ENCODE data around the gene SEMA3A.

The SEMA3A gene

DNA sequence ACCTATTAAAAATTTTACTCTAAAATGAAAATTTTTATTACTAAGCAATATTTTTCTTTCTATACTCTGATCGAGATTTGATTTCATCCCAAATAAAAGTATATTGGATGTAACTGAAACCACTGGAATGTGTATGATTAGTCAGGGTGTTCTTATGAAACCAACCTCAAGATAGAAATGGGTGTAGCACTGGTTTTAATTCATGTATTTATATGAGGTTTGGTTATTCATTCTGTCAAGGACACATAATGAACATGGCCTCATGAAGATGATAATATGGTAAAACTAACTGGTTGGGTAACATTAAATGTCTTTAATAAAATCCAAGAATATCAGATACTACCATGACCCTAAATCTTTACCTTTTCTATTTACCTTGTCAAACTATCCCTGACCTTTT is 197.7 kb downstream of the SEMA3A start:
- DNase-seq: no peak
- in situ Hi-C loops (cut with HindIII; ENCODE audit: low pct_ligation_motif_present, low pct_unique_long_range_greater_than_20kb, low sequenced_read_pairs): no loop called here

DNA sequence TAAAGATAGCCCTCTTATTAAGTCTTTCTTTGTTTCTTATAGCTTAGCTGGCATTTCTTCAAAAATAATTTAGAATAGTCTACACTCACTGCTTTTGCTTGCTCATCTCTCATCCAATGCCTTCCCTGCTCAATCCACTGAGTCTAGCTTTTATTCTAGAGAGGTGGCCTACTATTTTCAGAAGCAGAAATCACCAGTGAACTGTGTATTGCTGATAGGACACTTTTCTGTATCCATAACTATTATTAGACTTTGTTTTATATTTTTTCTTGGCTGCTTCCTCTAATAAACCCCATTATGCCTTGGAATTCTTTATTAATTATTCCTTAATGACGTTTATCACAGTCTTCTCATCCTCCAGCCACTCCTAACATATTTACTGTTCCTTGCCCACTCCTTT is 206.8 kb downstream of the SEMA3A start:
- DNase-seq: no peak
- in situ Hi-C loops (cut with HindIII; ENCODE audit: low pct_ligation_motif_present, low pct_unique_long_range_greater_than_20kb, low sequenced_read_pairs): no loop called here

DNA sequence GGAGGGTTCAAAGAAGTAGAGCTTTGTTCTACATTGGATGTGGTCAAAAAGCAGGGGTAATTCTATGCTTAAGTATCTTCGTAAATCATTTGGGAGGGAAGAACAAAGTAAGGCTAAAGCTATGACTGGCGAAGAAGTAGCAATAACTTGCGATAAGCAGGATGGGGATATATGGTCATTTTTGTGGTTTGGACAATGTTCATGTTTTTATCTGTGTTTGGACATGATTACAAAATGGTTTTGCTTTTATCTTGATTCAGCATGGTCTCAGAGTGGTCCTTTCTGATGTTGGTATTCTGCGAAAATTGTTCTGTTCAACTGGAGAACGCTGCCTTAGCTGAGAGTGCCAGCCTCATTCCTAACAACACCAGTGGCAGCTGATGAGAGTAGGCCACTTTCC is 208.8 kb downstream of the SEMA3A start:
- no peak for DNase-seq
- in situ Hi-C loops (cut with HindIII; ENCODE audit: low pct_ligation_motif_present, low pct_unique_long_range_greater_than_20kb, low sequenced_read_pairs): no loop called here

DNA sequence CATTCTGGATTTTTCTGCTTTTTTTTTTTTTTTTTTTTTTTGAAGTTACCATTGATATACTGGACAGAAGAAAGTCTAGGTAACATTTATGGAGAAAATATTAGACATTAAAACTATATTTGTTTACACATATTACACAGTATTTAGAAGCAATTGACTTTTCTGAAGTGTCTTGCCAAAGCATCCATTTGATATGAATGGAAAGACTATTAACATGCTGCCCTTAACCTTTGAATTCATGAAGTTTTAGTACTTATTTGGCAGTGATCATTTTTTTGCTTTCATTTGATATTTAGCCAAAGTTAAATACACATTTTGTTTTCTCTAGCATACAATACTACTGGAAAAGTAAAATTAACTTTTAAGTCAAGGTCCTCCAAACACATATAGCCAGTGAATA is 210.0 kb downstream of the SEMA3A start:
- DNase-seq: no peak
- in situ Hi-C loops (cut with HindIII; ENCODE audit: low pct_ligation_motif_present, low pct_unique_long_range_greater_than_20kb, low sequenced_read_pairs): no loop called here

DNA sequence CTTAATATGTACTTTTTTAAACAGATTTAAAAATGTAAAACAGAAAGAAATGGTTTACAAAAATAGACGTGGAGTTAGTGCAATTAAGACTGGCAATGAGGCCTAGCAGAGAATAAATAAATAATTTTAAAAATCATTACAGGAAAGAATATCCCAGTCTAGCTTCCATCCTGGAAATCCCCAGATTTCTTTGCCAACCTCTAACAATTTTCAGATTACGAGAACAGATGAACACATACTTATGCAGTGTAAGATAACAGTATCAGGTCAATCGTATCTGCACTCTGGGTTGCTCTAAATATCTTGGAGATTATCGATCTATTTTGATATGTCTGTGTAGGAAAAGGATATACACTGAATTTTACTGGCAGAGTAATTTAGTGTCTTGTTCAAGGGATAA is 210.5 kb downstream of the SEMA3A start:
- in situ Hi-C loops (cut with HindIII; ENCODE audit: low pct_ligation_motif_present, low pct_unique_long_range_greater_than_20kb, low sequenced_read_pairs): no loop called here
- no peak for DNase-seq

DNA sequence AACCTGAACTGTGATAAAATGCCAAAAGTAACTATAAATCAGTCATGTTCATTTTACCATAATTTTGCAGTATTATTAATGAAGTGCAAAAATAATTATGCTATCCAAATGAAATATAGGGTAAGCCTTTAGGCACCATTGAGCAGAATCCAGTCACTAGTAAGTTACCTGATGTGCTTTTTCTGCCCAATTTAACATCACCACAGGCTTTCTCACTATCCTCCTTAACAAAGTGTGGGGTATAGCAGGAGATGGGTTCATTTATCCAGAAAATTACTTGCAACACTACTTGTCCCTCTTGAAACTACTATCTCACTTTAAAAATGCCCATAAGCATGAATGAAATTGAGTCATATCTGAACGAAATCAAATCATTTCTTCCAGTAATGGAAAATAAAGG is 211.0 kb downstream of the SEMA3A start:
- no peak for DNase-seq
- in situ Hi-C loops (cut with HindIII; ENCODE audit: low pct_ligation_motif_present, low pct_unique_long_range_greater_than_20kb, low sequenced_read_pairs): no loop called here

DNA sequence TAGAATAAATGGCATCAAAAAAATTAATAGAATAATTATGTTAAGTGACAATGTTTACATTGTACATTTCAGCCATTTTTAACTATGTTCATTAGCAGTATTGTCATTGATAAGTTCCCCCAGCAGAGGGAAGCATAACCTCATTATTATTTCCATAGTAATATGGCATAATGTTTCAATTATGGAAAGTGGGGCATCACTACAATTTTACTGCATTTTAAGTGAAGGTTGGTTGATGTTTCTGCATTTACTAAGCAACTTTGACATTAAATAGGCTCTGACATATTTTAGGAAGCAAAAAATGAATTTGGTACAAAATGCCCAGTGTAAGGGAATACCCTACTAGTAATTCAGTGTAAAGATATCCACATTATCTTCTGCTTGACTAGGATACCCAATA is 218.3 kb downstream of the SEMA3A start:
- in situ Hi-C loops (cut with HindIII; ENCODE audit: low pct_ligation_motif_present, low pct_unique_long_range_greater_than_20kb, low sequenced_read_pairs): no loop called here
- DNase-seq: peak; percentile 64

DNA sequence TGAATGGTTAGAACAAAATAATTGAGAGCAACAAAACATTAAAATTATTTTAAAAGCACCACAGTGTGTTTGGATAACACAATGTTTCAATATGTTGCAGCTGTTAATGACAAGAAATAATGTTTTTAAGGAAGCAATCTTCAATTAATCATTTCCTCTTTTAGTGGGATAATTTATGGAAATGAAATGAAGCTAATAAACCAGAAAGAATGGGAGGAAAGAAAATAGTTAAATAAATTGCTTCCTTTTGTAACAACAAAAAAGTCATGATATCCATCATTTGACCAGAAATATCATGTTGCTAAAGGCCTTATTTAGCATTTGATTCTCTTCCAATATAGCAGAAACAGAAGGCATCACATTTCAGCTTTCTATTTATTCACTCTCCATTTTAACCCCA is 224.5 kb downstream of the SEMA3A start:
- in situ Hi-C loops (cut with HindIII; ENCODE audit: low pct_ligation_motif_present, low pct_unique_long_range_greater_than_20kb, low sequenced_read_pairs): no loop called here
- DNase-seq: no peak

DNA sequence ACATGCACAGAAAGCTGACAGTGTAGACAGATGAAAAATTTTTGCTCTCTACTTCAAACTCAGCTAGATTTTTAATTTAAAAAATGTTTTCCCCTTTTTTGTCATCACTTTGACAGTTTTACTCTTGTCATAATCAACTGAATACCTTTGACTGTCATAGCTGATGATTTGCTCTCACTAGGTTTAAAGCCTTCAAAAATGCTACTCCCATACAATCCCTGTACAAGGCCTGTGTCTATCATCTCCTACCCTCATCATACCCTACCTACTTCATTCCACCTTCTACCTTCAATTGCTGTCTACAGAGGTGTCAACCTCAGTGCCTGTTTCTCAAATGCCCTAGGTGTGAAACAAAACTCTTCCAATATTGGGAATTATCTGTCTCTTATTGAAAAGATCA is 230.3 kb downstream of the SEMA3A start:
- no peak for DNase-seq
- in situ Hi-C loops (cut with HindIII; ENCODE audit: low pct_ligation_motif_present, low pct_unique_long_range_greater_than_20kb, low sequenced_read_pairs): no loop called here

DNA sequence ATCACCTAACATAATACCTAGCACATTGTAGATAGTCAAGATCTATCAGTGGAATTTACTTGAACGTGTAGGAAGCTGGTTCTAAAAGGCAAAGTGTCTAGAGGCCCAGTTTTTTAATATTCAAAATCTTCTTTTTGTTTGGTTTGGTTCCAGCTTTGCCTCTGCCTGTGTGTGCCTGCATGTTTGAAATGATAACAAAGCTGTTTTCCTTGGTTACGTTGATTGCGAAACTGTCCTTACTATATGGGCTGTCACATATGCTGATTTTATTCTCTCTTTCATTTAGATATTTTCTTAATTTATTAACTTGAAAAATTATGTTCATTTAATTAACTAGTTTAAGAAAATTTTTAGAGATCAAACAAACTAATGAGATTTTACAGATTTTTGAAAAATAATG is 237.3 kb downstream of the SEMA3A start:
- no peak for DNase-seq
- in situ Hi-C loops (cut with HindIII; ENCODE audit: low pct_ligation_motif_present, low pct_unique_long_range_greater_than_20kb, low sequenced_read_pairs): no loop called here

DNA sequence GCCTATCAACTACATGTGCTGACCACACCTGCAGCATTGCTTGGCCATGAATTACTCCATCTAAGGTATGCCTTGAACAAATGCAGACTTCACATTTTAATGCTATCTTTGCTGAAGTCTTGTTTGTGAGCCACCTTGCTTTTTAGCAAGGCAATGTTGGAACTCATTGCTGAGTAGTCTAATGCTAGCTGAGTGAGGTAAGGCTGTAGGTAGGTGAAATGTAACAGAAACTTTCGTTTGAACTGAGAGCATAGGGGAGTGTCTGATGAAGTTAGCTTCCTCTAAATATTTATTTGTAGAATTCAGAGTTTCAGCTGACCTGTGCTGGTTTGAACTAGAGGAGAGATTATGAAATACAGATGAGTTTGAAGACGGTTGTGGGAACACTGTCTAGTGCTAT is 238.5 kb downstream of the SEMA3A start:
- in situ Hi-C loops (cut with HindIII; ENCODE audit: low pct_ligation_motif_present, low pct_unique_long_range_greater_than_20kb, low sequenced_read_pairs): no loop called here
- DNase-seq: no peak

DNA sequence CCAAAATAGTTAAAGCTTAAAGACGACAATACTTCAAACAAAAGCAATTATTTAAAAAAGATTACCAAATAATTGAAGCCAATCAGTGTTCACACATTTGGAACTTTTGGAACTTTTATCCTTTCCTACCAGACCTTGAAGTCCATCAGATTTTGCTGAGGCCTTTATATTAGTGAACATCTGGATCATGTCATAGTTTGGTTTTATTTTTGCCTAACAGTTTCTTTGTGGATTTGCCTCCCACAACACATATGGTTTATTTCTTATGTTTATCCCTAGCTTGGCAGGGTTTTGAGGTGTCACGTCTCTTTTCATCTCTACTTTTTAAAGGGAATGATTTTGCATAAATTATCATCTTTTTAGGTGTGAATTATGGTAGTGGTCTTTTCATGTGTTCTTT is 242.4 kb downstream of the SEMA3A start:
- in situ Hi-C loops (cut with HindIII; ENCODE audit: low pct_ligation_motif_present, low pct_unique_long_range_greater_than_20kb, low sequenced_read_pairs): no loop called here
- no peak for DNase-seq

DNA sequence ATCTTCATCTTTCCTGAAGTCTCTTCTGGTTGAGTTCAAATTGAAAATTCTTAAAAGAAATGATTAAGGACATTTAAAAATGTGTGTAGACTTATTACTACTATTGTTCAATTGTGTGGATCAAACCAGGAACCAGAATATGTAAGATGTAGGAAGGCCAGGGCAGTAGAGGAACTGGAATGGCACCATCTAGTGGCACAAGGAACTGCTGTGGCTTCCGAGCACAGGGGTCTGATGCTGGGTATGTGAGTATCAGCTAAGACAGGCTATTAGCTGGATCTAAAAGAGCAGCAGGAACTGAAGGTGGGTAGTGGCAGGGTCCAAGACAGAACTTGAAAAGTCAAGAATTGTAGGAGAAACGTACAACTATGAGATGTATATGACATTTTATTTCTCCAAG is 247.3 kb downstream of the SEMA3A start:
- in situ Hi-C loops (cut with HindIII; ENCODE audit: low pct_ligation_motif_present, low pct_unique_long_range_greater_than_20kb, low sequenced_read_pairs): loop anchor here (25.0 kb wide), 1 partner anchor 1065 kb away; no protein-coding TSS in a partner anchor
- DNase-seq: peak; percentile 38

DNA sequence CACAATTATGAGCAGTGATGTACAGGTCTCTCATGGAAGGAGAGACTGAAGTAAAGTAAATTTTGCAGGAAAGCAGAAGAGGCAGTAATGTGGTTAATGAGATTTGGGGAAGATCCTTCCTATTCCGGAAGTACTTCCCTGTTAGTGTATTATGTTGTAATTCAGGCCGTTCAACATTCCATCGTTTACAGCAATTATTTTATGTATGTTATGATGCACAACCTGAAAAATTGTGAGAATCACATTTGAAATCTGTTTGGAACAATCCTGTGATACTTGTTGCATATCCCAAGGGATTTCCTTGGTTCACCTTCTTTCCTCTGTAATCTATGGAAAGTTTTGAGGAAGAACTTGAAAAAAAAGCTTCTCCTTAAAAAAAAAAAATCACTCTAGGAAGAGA is 247.8 kb downstream of the SEMA3A start:
- no peak for DNase-seq
- in situ Hi-C loops (cut with HindIII; ENCODE audit: low pct_ligation_motif_present, low pct_unique_long_range_greater_than_20kb, low sequenced_read_pairs): loop anchor here (25.0 kb wide), 1 partner anchor 1066 kb away; no protein-coding TSS in a partner anchor

DNA sequence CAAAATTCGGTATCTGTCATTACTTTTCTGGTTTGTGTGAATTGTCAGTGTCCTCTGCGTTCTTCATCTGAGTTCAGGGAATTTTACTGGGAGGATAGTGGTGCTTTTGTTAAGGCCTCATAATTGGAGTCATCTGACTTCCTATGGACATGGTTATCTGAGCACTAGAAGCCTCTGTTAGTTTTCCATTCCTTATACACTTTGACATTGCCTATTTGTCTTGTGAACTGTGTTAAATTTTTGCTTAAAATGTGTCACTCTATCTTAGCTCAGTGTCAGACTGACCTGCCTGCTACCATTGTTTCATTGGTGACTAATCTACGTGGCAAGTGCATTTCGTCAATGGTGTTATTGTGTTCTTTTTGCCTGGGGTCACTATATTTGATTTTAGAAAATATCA is 253.3 kb downstream of the SEMA3A start:
- no peak for DNase-seq
- in situ Hi-C loops (cut with HindIII; ENCODE audit: low pct_ligation_motif_present, low pct_unique_long_range_greater_than_20kb, low sequenced_read_pairs): loop anchor here (25.0 kb wide), 1 partner anchor 1071 kb away; no protein-coding TSS in a partner anchor

DNA sequence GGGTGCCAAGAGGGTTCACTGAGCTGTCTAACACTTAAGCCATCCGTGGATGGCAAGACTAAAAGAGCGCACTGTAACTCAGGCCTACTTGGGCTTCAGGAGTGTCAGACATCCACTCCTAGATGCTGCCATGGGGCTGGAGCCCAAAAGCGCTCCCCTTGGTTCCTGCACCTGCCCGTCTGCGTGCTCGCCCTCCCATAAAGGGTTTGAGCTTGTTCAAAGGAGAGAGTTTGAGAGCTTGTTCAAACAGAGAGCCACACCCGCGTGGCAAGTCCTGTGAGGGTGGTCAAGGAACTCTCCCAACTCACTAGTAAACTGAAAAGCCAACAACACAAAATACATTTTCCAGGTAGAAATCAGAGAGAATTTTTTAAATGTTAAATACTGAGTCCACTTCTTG is 256.7 kb downstream of the SEMA3A start:
- no peak for DNase-seq
- in situ Hi-C loops (cut with HindIII; ENCODE audit: low pct_ligation_motif_present, low pct_unique_long_range_greater_than_20kb, low sequenced_read_pairs): loop anchor here (25.0 kb wide), 1 partner anchor 1074 kb away; no protein-coding TSS in a partner anchor

DNA sequence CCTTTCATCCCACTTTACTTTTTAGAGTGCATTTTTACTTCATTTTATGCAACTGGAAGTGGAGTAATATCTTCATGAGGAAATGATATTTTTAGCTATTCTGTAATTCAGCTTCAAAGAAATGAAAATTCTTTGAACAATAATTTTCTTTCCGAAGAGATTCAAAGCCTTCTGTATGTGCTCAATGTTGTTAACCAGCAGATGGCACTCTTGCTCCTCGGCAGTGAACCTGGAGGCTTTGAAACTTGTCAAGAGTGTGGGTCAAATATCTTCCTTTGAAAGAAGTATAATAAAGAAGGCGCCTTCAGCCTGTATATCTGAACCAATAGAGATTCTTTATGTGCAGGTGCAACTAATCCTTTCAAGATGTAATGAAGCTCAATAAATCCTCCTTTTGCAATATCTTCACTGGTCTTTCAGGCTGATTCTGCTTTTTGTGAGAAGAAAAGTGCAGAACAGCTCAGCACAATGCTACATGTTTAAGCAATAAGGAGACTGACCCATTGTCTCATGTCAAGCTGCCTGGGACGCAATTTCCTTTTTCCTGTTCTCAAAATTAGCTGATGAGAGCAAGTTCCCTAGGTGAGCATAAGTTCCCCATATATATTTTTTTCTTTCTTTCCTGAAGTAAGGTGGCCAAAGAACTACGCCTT is 258.4 kb downstream of the SEMA3A start:
- in situ Hi-C loops (cut with HindIII; ENCODE audit: low pct_ligation_motif_present, low pct_unique_long_range_greater_than_20kb, low sequenced_read_pairs): loop anchor here (25.0 kb wide), 1 partner anchor 1076 kb away; no protein-coding TSS in a partner anchor
- DNase-seq: peak; percentile 83

DNA sequence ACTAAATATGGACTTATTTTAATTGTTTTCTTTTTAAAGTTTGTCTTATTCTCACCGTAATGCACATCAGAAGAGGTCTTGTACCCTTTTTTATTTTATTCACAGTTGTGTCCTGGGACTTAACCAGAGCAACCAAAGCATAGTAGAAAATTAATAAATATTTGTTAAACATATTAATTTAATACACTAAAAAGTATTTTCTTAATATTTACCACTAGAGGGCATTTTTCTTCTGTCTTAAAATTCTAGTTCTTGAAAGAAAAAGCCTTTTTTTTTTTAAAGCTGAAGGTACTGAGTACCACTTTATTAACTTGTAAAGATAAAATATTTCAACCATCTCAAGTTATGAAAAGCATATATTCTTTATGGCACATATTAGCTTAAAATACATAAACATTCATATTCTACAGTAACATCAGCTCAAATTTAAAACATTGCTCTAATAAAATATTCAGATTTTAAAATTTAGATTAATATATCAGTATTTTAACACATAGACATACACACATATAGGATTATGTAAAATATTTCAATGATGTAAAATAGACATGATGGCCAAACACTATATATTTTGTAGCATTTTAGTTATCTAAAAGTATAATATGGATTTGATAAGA is 260.4 kb downstream of the SEMA3A start:
- DNase-seq: peak; percentile 38
- in situ Hi-C loops (cut with HindIII; ENCODE audit: low pct_ligation_motif_present, low pct_unique_long_range_greater_than_20kb, low sequenced_read_pairs): loop anchor here (25.0 kb wide), 1 partner anchor 1078 kb away; no protein-coding TSS in a partner anchor

DNA sequence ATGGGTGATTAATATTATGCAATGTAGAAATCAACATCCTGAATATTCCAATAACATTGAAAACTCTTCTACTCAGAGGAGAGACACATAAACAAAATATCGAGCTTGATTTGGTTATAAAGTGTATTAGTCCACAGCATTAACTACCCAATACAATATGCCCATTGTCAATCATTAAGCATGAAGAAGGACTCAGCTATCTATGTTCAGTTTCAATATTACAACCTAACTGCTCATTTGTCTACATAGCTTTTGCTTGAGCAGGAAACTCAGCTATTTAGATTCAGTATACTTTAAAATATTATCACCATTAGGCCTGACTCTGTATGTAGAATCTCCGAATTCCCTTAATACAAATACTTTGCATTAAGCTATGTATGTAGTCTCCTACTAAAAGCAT is 262.6 kb downstream of the SEMA3A start:
- no peak for DNase-seq
- in situ Hi-C loops (cut with HindIII; ENCODE audit: low pct_ligation_motif_present, low pct_unique_long_range_greater_than_20kb, low sequenced_read_pairs): loop anchor here (25.0 kb wide), 1 partner anchor 1080 kb away; no protein-coding TSS in a partner anchor

DNA sequence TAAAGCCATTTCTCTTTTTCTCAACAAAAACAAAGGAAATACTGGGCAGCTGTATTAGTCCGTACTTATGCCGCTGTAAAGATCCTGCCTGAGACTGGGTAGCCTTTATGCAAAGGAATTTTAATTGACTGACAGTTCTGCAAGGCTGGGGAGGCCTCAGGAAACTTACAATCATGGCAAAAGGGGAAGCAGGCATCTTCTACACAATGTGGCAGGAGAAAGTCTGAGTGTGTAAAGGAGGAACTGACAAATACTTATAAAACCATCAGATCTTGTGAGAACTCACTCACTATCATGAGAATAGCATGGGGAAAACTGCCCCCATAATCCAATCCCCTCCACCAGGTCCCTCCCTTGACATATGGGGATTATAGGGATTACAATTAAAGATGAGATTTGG is 264.3 kb downstream of the SEMA3A start:
- in situ Hi-C loops (cut with HindIII; ENCODE audit: low pct_ligation_motif_present, low pct_unique_long_range_greater_than_20kb, low sequenced_read_pairs): loop anchor here (25.0 kb wide), 1 partner anchor 1082 kb away; no protein-coding TSS in a partner anchor
- DNase-seq: no peak
